ENCODE measurements around the gene TNNT1.

The TNNT1 gene

DNA sequence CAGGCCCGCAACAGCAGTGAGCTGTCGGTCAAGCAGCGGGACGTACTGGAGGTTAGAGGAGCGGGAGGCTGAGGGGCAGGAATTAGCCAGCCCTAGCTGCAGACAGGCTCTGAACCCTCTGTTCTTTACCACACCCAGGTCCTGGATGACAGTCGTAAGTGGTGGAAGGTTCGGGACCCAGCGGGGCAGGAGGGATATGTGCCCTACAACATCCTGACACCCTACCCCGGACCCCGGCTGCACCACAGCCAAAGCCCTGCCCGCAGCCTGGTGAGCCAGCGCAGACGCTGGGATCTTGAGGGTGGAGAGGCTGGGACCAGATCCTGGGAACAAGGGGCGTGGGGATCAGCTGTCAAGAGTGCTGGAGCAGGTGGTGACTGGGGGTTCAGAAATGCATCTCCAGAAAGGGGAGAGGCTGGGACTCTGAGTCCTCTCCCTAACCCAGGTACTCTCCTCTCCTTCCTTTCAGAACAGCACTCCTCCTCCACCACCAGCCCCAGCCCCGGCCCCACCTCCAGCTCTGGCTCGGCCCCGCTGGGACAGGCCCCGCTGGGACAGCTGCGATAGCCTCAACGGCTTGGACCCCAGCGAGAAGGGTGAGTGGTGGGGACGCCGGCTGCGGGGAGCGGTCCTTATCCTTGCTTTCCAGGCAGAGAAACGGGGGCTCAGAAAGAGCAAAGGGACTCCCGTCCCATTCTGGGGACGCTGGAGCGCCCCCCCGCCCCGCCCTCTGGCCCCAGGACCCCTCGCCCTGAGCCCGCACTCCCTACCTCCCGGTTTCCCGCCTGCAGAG lies 62.9 kb downstream of the TNNT1 start:
- no peak overlapping the region; the same call in 1 of the 2 replicates for H3K4me3 ChIP-seq (ENCODE audit: low read length)
- TF ChIP-seq, protein P1, sequence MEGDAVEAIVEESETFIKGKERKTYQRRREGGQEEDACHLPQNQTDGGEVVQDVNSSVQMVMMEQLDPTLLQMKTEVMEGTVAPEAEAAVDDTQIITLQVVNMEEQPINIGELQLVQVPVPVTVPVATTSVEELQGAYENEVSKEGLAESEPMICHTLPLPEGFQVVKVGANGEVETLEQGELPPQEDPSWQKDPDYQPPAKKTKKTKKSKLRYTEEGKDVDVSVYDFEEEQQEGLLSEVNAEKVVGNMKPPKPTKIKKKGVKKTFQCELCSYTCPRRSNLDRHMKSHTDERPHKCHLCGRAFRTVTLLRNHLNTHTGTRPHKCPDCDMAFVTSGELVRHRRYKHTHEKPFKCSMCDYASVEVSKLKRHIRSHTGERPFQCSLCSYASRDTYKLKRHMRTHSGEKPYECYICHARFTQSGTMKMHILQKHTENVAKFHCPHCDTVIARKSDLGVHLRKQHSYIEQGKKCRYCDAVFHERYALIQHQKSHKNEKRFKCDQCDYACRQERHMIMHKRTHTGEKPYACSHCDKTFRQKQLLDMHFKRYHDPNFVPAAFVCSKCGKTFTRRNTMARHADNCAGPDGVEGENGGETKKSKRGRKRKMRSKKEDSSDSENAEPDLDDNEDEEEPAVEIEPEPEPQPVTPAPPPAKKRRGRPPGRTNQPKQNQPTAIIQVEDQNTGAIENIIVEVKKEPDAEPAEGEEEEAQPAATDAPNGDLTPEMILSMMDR (conservative IDR thresholded peaks at IDR 0.05; ENCODE audit: low read length) = no peak
- DNase-seq (ENCODE audit: low read depth) = no peak

DNA sequence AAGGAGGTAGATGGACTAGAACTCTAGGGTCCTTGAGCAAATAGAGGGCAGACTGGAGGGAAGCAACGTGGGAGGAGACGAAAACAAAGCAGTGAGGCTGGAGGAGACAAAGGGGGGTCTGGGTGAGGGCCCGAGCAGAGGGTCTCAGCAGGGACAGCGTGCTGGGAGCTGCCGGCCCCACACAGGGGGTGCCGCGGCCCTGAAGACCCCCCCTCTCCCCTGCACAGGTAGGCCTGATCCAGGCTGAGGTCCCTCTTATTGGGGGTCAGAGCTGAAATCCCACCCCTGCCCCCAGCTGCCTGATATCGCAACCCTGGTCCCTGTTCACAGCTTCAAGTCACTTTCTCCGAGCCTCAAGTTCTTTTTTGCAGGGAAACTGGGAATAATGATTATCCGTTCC lies 64.6 kb downstream of the TNNT1 start:
- H3K4me3 ChIP-seq (ENCODE audit: low read length) = no peak overlapping the region
- TF ChIP-seq, protein P1 (conservative IDR thresholded peaks at IDR 0.05; ENCODE audit: low read length) = no peak
- DNase-seq (ENCODE audit: low read depth) = no peak

DNA sequence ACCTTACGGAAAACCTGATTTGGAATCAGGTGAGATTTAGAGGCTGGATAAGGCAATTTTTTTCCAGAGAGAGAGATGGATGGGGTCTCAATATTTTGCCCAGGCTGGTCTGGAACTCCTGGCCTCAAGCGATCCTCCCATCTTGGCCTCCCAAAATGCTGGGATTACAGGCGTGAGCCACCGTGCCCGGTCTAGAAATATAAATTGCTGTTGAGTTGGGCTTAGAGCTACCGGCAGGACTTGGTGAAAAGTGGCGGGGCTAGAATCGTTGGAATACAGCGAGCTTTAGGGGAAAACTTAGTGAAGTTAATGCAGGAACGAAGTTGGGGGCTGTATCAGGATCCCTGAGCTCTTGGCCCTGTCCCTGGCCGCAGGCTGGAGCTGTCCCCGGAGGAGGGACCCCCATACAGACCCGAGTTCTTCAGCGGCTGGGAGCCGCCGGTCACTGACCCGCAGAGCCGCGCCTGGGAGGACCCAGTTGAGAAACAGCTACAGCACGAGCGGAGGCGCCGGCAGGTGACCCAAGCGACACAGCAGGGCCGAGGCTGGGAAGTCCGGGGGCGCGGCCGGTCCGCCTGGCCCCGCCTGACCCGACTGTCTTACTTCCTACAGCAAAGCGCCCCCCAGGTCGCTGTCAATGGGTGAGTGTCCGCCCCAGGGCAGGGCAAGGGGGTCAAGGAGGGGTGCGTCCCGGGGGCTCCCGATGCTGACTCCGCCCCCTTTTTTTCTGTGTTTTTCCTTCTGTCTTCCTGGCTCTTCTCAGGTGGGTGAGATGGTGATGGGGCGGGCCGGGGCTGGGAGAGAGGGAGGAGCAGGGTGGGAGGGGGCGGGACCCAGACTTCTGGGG lies 65.8 kb downstream of the TNNT1 start:
- no peak overlapping the region for H3K4me3 ChIP-seq (ENCODE audit: low read length)
- TF ChIP-seq, protein P1 (conservative IDR thresholded peaks at IDR 0.05; ENCODE audit: low read length) = no peak
- DNase-seq (ENCODE audit: low read depth) = no peak
